Activated naive CD4-positive, alpha-beta T cell treated with anti-CD3 and anti-CD28 coated beads, Interleukin-2, amount 50 U/mL, for 24 hours (primary cell): ENCODE results near the gene PRAMEF1.
"Not testable (repeated sequence)": the region's sequence is repeated elsewhere in the genome, so short reads cannot be mapped to it uniquely, and the experiment has no call there.

Source experiments
- H3K27ac Mint-ChIP-seq: one replicate; pipeline ENCODE4 v1.8.0; 2021; ENCODE audit warnings: mild to moderate bottlenecking, mixed read lengths
- H3K27me3 Mint-ChIP-seq: one replicate; pipeline ENCODE4 v1.8.0; 2021; ENCODE audit warnings: mixed read lengths
- H3K36me3 Mint-ChIP-seq: one replicate; pipeline ENCODE4 v1.8.0; 2021; ENCODE audit warnings: mixed read lengths
- H3K4me1 Mint-ChIP-seq: one replicate; pipeline ENCODE4 v1.8.0; 2021; ENCODE audit warnings: mixed read lengths
- H3K4me3 Mint-ChIP-seq: one replicate; pipeline ENCODE4 v1.8.0; 2021; ENCODE audit warnings: mild to moderate bottlenecking, mixed read lengths
- H3K9me3 Mint-ChIP-seq: one replicate; pipeline ENCODE4 v1.8.0; 2021; ENCODE audit warnings: mixed read lengths

Gene PRAMEF1

GRCh38 chr1:12791097-12791496, at the start of gene PRAMEF1:
PRAMEF1 (plus strand) TSS chr1:12791397; CDS start chr1:12793228, 1,831 bp downstream.
- not testable (repeated sequence) for H3K4me1 Mint-ChIP-seq, H3K4me3 Mint-ChIP-seq, H3K9me3 Mint-ChIP-seq, H3K27me3 Mint-ChIP-seq, H3K27ac Mint-ChIP-seq, H3K36me3 Mint-ChIP-seq

- Mint-ChIP-seq H3K9me3 (peaks cover 7% of the 10 kb centered on the region), H3K27me3 (peaks cover 36% of the 10 kb centered on the region), H3K36me3 (peaks cover 5% of the 10 kb centered on the region), H3K27ac (no peak overlapping the region), H3K4me1 (no peaks in the 10 kb centered on the region), H3K4me3 (no peak overlapping the region)
These were observed 49.3 kb upstream of the PRAMEF1 start for GRCh38 chr1:12741946-12742345.

- Mint-ChIP-seq H3K4me3 (no peak overlapping the region), H3K4me1 (no peaks in the 10 kb centered on the region), H3K9me3 (peaks cover 18% of the 10 kb centered on the region), H3K27ac (no peak overlapping the region), H3K27me3 (peaks cover 41% of the 10 kb centered on the region), H3K36me3 (peaks cover 14% of the 10 kb centered on the region)
These were observed 45.8 kb upstream of the PRAMEF1 start for GRCh38 chr1:12745126-12745991.

- Mint-ChIP-seq H3K27me3 (peaks cover 45% of the 10 kb centered on the region), H3K36me3 (peaks cover 14% of the 10 kb centered on the region), H3K4me3 (no peak within 1 kb of the TSS), H3K27ac (no peak within 1 kb of the TSS), H3K9me3 (peaks cover 21% of the 10 kb centered on the region), H3K4me1 (no peaks in the 10 kb centered on the region)
These were observed 45.2 kb upstream of the PRAMEF1 start, which contains the start of gene CFAP107 for GRCh38 chr1:12745992-12746323. CFAP107 (plus strand) TSS chr1:12746200; CDS start chr1:12746431, 231 bp downstream.

- no peaks in the 10 kb centered on the region for H3K4me1 Mint-ChIP-seq
- H3K36me3 Mint-ChIP-seq: peaks cover 14% of the 10 kb centered on the region
- peaks cover 21% of the 10 kb centered on the region for H3K9me3 Mint-ChIP-seq
- peaks cover 41% of the 10 kb centered on the region for H3K27me3 Mint-ChIP-seq
- H3K4me3 Mint-ChIP-seq: peak overlapping the region; percentile 6
- H3K27ac Mint-ChIP-seq: no peak overlapping the region
These were observed 42.3 kb upstream of the PRAMEF1 start for GRCh38 chr1:12748778-12749355.

GRCh38 chr1:12754738-12755137, 36.5 kb upstream of the PRAMEF1 start:
- H3K36me3 Mint-ChIP-seq: peaks cover 2% of the 10 kb centered on the region
- no peak overlapping the region for H3K4me3 Mint-ChIP-seq
- H3K27me3 Mint-ChIP-seq: peaks cover 23% of the 10 kb centered on the region
- no peaks in the 10 kb centered on the region for H3K4me1 Mint-ChIP-seq
- H3K27ac Mint-ChIP-seq: no peak overlapping the region
- peaks cover 8% of the 10 kb centered on the region for H3K9me3 Mint-ChIP-seq

- H3K4me1 Mint-ChIP-seq: no peaks in the 10 kb centered on the region
- peaks cover 18% of the 10 kb centered on the region for H3K27me3 Mint-ChIP-seq
- peak overlapping the region; percentile 18 for H3K27ac Mint-ChIP-seq
- no peak overlapping the region for H3K4me3 Mint-ChIP-seq
- no peaks in the 10 kb centered on the region for H3K36me3 Mint-ChIP-seq
- no peaks in the 10 kb centered on the region for H3K9me3 Mint-ChIP-seq
These were observed 34.9 kb upstream of the PRAMEF1 start for GRCh38 chr1:12756273-12756672.

GRCh38 chr1:12756768-12757413, 34.3 kb upstream of the PRAMEF1 start:
- no peak overlapping the region for H3K27ac Mint-ChIP-seq
- H3K4me3 Mint-ChIP-seq: no peak overlapping the region
- no peaks in the 10 kb centered on the region for H3K4me1 Mint-ChIP-seq
- H3K27me3 Mint-ChIP-seq: peaks cover 18% of the 10 kb centered on the region
- no peaks in the 10 kb centered on the region for H3K36me3 Mint-ChIP-seq
- H3K9me3 Mint-ChIP-seq: no peaks in the 10 kb centered on the region

GRCh38 chr1:12757836-12758235, 33.4 kb upstream of the PRAMEF1 start:
- Mint-ChIP-seq H3K27ac (no peak overlapping the region), H3K4me1 (no peaks in the 10 kb centered on the region), H3K27me3 (peaks cover 18% of the 10 kb centered on the region), H3K9me3 (no peaks in the 10 kb centered on the region), H3K4me3 (no peak overlapping the region), H3K36me3 (no peaks in the 10 kb centered on the region)

- Mint-ChIP-seq H3K9me3 (no peaks in the 10 kb centered on the region), H3K27ac (no peak overlapping the region), H3K36me3 (no peaks in the 10 kb centered on the region), H3K4me1 (no peaks in the 10 kb centered on the region), H3K27me3 (peaks cover 18% of the 10 kb centered on the region), H3K4me3 (no peak overlapping the region)
These were observed 30.9 kb upstream of the PRAMEF1 start for GRCh38 chr1:12760256-12760795.

- Mint-ChIP-seq H3K27me3 (peaks cover 16% of the 10 kb centered on the region), H3K9me3 (no peaks in the 10 kb centered on the region), H3K4me3 (no peak overlapping the region), H3K36me3 (no peaks in the 10 kb centered on the region), H3K27ac (no peak overlapping the region), H3K4me1 (no peaks in the 10 kb centered on the region)
These were observed 29.4 kb upstream of the PRAMEF1 start for GRCh38 chr1:12761781-12762180.

GRCh38 chr1:12762766-12763165, 28.4 kb upstream of the PRAMEF1 start:
- H3K27me3 Mint-ChIP-seq: peaks cover 17% of the 10 kb centered on the region
- H3K4me1 Mint-ChIP-seq: no peaks in the 10 kb centered on the region
- H3K27ac Mint-ChIP-seq: no peak overlapping the region
- H3K4me3 Mint-ChIP-seq: no peak overlapping the region
- H3K36me3 Mint-ChIP-seq: no peaks in the 10 kb centered on the region
- H3K9me3 Mint-ChIP-seq: no peaks in the 10 kb centered on the region

- Mint-ChIP-seq H3K4me1 (no peaks in the 10 kb centered on the region), H3K27me3 (peaks cover 13% of the 10 kb centered on the region)
These were observed 27.7 kb upstream of the PRAMEF1 start for GRCh38 chr1:12763479-12763878.

GRCh38 chr1:12764016-12764415, 27.2 kb upstream of the PRAMEF1 start:
- Mint-ChIP-seq H3K27me3 (peaks cover 12% of the 10 kb centered on the region), H3K27ac (no peak overlapping the region), H3K36me3 (no peaks in the 10 kb centered on the region), H3K4me1 (no peaks in the 10 kb centered on the region), H3K9me3 (no peaks in the 10 kb centered on the region), H3K4me3 (no peak overlapping the region)

More at GRCh38 chr1:12763479-12763878, 27.7 kb upstream of the PRAMEF1 start:
- Mint-ChIP-seq H3K9me3 (no peaks in the 10 kb centered on the region), H3K27ac (no peak overlapping the region), H3K4me3 (no peak overlapping the region), H3K36me3 (no peaks in the 10 kb centered on the region)

GRCh38 chr1:12769031-12769430, 22.2 kb upstream of the PRAMEF1 start:
- H3K27me3 Mint-ChIP-seq: peaks cover 19% of the 10 kb centered on the region
- H3K4me1 Mint-ChIP-seq: no peaks in the 10 kb centered on the region
- no peaks in the 10 kb centered on the region for H3K9me3 Mint-ChIP-seq
- H3K4me3 Mint-ChIP-seq: no peak overlapping the region
- no peaks in the 10 kb centered on the region for H3K36me3 Mint-ChIP-seq
- no peak overlapping the region for H3K27ac Mint-ChIP-seq
